SK-N-SH treated with all-trans-retinoic acid at 6 μM for 48 hours (cell line): ENCODE results near the gene RGS19.

ENCODE experiments used
- ATAC-seq: fragments of 200-7000 bp; cut with Tn5 transposase; 3 replicates; pipeline ENCODE4 v1.9.1; 2020; ENCODE audit warnings: mild to moderate bottlenecking, moderate library complexity
- ARNTL ChIP-seq: fragments of 450-650 bp; formaldehyde crosslinking; IDR thresholded peaks from 2 replicates; pipeline ENCODE4 v1.5.0; 2020; ENCODE audit warnings: low read depth, mild to moderate bottlenecking, moderate library complexity, borderline replicate concordance
- BACH2 ChIP-seq: fragments of 250-450 bp; sonication (Bioruptor Pico); IDR thresholded peaks from 2 replicates; pipeline ENCODE4 v1.9.0; 2021; ENCODE audit warnings: mild to moderate bottlenecking, borderline replicate concordance
- CREB5 ChIP-seq: fragments of 250-450 bp; sonication (Bioruptor Pico); IDR thresholded peaks from 2 replicates; pipeline ENCODE4 v1.5.1; 2020; ENCODE audit warnings: low read depth, mild to moderate bottlenecking, moderate library complexity
- CSDC2 ChIP-seq: fragments of 250-450 bp; sonication (Bioruptor Pico); IDR thresholded peaks from 2 replicates; pipeline ENCODE4 v1.5.0; 2020; ENCODE audit warnings: mild to moderate bottlenecking, moderate library complexity
- CSRNP3 ChIP-seq: fragments of 250-450 bp; sonication (Bioruptor Pico); IDR thresholded peaks from 2 replicates; pipeline ENCODE4 v1.5.1; 2021; ENCODE audit warnings: mild to moderate bottlenecking, moderate library complexity
- ESRRG ChIP-seq: fragments of 250-450 bp; sonication (Bioruptor Pico); IDR thresholded peaks from 2 replicates; pipeline ENCODE4 v1.6.1; 2021; ENCODE audit warnings: mild to moderate bottlenecking
- GLIS3 ChIP-seq: fragments of 250-450 bp; sonication (Bioruptor Pico); IDR thresholded peaks from 2 replicates; pipeline ENCODE4 v1.5.0; 2020; ENCODE audit warnings: mild to moderate bottlenecking, moderate library complexity
- OSR1 ChIP-seq: fragments of 250-450 bp; sonication (Bioruptor Pico); IDR thresholded peaks from 2 replicates; pipeline ENCODE4 v1.8.0; 2022; ENCODE audit warnings: moderate library complexity, mild to moderate bottlenecking, inconsistent platforms
- POU6F1 ChIP-seq: fragments of 250-450 bp; sonication (Bioruptor Pico); IDR thresholded peaks from 2 replicates; pipeline ENCODE4 v1.8.0; 2021; ENCODE audit warnings: low read depth, mild to moderate bottlenecking, moderate library complexity, borderline replicate concordance
- RARB ChIP-seq: fragments of 250-450 bp; sonication (Bioruptor Pico); IDR thresholded peaks from 2 replicates; pipeline ENCODE4 v1.8.0; 2021; ENCODE audit warnings: mild to moderate bottlenecking, moderate library complexity
- TSHZ2 ChIP-seq: fragments of 250-450 bp; sonication (Bioruptor Pico); IDR thresholded peaks from 2 replicates; pipeline ENCODE4 v1.5.0; 2020; ENCODE audit warnings: mild to moderate bottlenecking, moderate library complexity
- ZC3H10 ChIP-seq: fragments of 250-450 bp; sonication (Bioruptor Pico); IDR thresholded peaks from 2 replicates; pipeline ENCODE4 v1.5.1; 2021; ENCODE audit warnings: mild to moderate bottlenecking, moderate library complexity
- ZFP3 ChIP-seq: fragments of 250-450 bp; sonication (Bioruptor Pico); IDR thresholded peaks from 2 replicates; pipeline ENCODE4 v1.5.0; 2020; ENCODE audit warnings: mild to moderate bottlenecking, moderate library complexity
- ZNF70 ChIP-seq: fragments of 450-650 bp; formaldehyde crosslinking; IDR thresholded peaks from 2 replicates; pipeline ENCODE4 v1.5.0; 2020; ENCODE audit warnings: mild to moderate bottlenecking, moderate library complexity
- ZNF8 ChIP-seq: fragments of 450-650 bp; formaldehyde crosslinking; IDR thresholded peaks from 2 replicates; pipeline ENCODE4 v1.5.0; 2020; ENCODE audit warnings: mild to moderate bottlenecking, moderate library complexity

The RGS19 gene

GRCh38 chr20:64031822-64032314 is 47.5 kb downstream of the RGS19 start (continued):
- no peak for TF ChIP-seq RARB (CRISPR knock-in tag)
- TF ChIP-seq GLIS3 (CRISPR knock-in tag) = no peak
- no peak for TF ChIP-seq ZNF70
- no peak for TF ChIP-seq CSRNP3 (CRISPR knock-in tag)
- no peak for TF ChIP-seq ARNTL (CRISPR knock-in tag)

GRCh38 chr20:64030371-64031134 is 48.8 kb downstream of the RGS19 start:
- no peak for ATAC-seq
- TF ChIP-seq ZNF8 (no peak), ZFP3 (no peak), POU6F1 (no peak), BACH2 (CRISPR knock-in tag) (no peak), ZC3H10 (CRISPR knock-in tag) (no peak), ARNTL (CRISPR knock-in tag) (no peak), CSDC2 (CRISPR knock-in tag) (no peak), OSR1 (CRISPR knock-in tag) (no peak), CREB5 (no peak)

GRCh38 chr20:64029293-64030117 is 49.8 kb downstream of the RGS19 start:
- no peak for ATAC-seq
- no peak for TF ChIP-seq CSRNP3 (CRISPR knock-in tag)
- no peak for TF ChIP-seq ZNF8
- TF ChIP-seq ESRRG (CRISPR knock-in tag) = no peak
- TF ChIP-seq ZC3H10 (CRISPR knock-in tag) = no peak
- no peak for TF ChIP-seq CREB5
- TF ChIP-seq ZFP3 = no peak
- TF ChIP-seq TSHZ2 (CRISPR knock-in tag) = no peak
- no peak for TF ChIP-seq ARNTL (CRISPR knock-in tag)
- no peak for TF ChIP-seq ZNF70
- TF ChIP-seq, all 23 proteins: peak for 0
